22Rv1 (cell line): ENCODE results near the gene AP2M1.

Experiments used
- CTCF ChIP-seq: fragments of 450-650 bp; IDR thresholded peaks from 2 replicates; pipeline ENCODE4 v1.5.1; 2017; ENCODE audit warnings: mild to moderate bottlenecking
- ZFX ChIP-seq: fragments of 450-650 bp; IDR thresholded peaks from 2 replicates; pipeline ENCODE4 v1.6.1; 2017; ENCODE audit warnings: antibody characterized with exemption, borderline replicate concordance

GRCh38 chr3:184186902-184187207 lies 12.2 kb downstream of the AP2M1 start:
- no peak for TF ChIP-seq CTCF
- TF ChIP-seq ZFX: no peak
